MCF 10A (cell line): ENCODE results near the gene RGS11. TPM values are rescaled to one million over a fixed set of nuclear protein-coding genes. Genes with fewer than 3 reads are reported as not detected.

Experiments used
- Bru-seq: library from RNA; stranded (reverse); fragments of 400-500 nt; gene quantifications from one replicate; lab custom pipeline; 2021; lab: Mats Ljungman, UMichigan
- BruChase-seq, 2 experiments: library from RNA; stranded (reverse); fragments of 400-500 nt; gene quantifications; one replicate each; lab custom pipeline; 2021; lab: Mats Ljungman, UMichigan
- BruUV-seq: library from RNA; stranded (reverse); fragments of 400-500 nt; replicated peaks from 2 replicates; lab custom pipeline; 2021; lab: Mats Ljungman, UMichigan
- CTCF ChIA-PET: fragments of 300-600 bp; sonication (Branson Sonifier 250); formaldehyde crosslinking; extraction: SDS; loops from one replicate; lab custom pipeline; 2021; ENCODE audit warnings: antibody characterized with exemption, inconsistent platforms; lab: Yijun Ruan, JAX
- POLR2A ChIA-PET: fragments of 300-600, 350-650 bp; sonication (Branson Sonifier 250); formaldehyde crosslinking; extraction: SDS; loops from one replicate; lab custom pipeline; 2020; ENCODE audit warnings: antibody characterized with exemption, inconsistent platforms; lab: Yijun Ruan, JAX
- DNase-seq: peaks from one replicate; pipeline ENCODE4 v3.0.0-alpha.2; 2018; ENCODE audit not compliant: unreplicated experiment
- H3K27ac Mint-ChIP-seq: one replicate; pipeline ENCODE4 v1.8.0; 2022; ENCODE audit warnings: mild to moderate bottlenecking, low read depth, mixed read lengths; ENCODE audit not compliant: unreplicated experiment
- H3K27me3 Mint-ChIP-seq: one replicate; pipeline ENCODE4 v1.8.0; 2022; ENCODE audit warnings: mixed read lengths; ENCODE audit not compliant: insufficient read depth, unreplicated experiment
- H3K36me3 Mint-ChIP-seq: one replicate; pipeline ENCODE4 v1.8.0; 2022; ENCODE audit warnings: mild to moderate bottlenecking, moderate library complexity, mixed read lengths; ENCODE audit not compliant: insufficient read depth, unreplicated experiment
- H3K4me1 Mint-ChIP-seq: one replicate; pipeline ENCODE4 v1.8.0; 2022; ENCODE audit warnings: mixed read lengths; ENCODE audit not compliant: insufficient read depth, unreplicated experiment
- H3K4me3 Mint-ChIP-seq: one replicate; pipeline ENCODE4 v1.8.0; 2022; ENCODE audit warnings: mild to moderate bottlenecking, moderate library complexity, mixed read lengths; ENCODE audit not compliant: unreplicated experiment
- H3K9me3 Mint-ChIP-seq: one replicate; pipeline ENCODE4 v1.8.0; 2022; ENCODE audit warnings: mixed read lengths; ENCODE audit not compliant: unreplicated experiment
- CTCF ChIP-seq: fragments of 200-600 bp; IDR thresholded peaks from one replicate; pipeline ENCODE4 v1.8.0; 2022; ENCODE audit warnings: antibody characterized with exemption, mild to moderate bottlenecking; ENCODE audit not compliant: unreplicated experiment
- intact Hi-C: fragments of 100-400 bp; cut with micrococcal nuclease; formaldehyde crosslinking; loops from 2 replicates; pipeline ENCODE4 v1.14.1; 2022
- long read RNA-seq: library from polyadenylated mRNA; stranded (forward); transcript quantifications from one replicate; pipeline ENCODE4 v2.0.0, GENCODE V29; 2022
- total RNA-seq: library from RNA; stranded (reverse); gene quantifications from 2 replicates; pipeline ENCODE4 v1.2.3, GENCODE V29; 2022

The RGS11 gene
- total RNA-seq (1.7 and 3.6 TPM in 2 replicates), Bru-seq, nascent RNA (percentile 23 among the genes with signal in this experiment), BruChase-seq, experiment 1, labeled RNA remaining after a 6-hour chase (percentile 40 among the genes with signal in this experiment), BruChase-seq, experiment 2, labeled RNA remaining after a 2-hour chase (percentile 30 among the genes with signal in this experiment)
- long read RNA-seq, partial matches to known transcripts, result 0 of 1 reads
- long read RNA-seq, other reads (novel, unspliced or antisense), result 1 of 1 reads

- DNase-seq, result no peak
- H3K4me1 Mint-ChIP-seq, result peaks cover 4% of the 10 kb centered on the region
- BruUV-seq, result no TSS peak
- H3K9me3 Mint-ChIP-seq, result no peaks in the 10 kb centered on the region
- CTCF ChIA-PET, result no interaction called here
- no peak for TF ChIP-seq CTCF
- POLR2A ChIA-PET, result no interaction called here
- H3K36me3 Mint-ChIP-seq, result no peaks in the 10 kb centered on the region
- H3K27me3 Mint-ChIP-seq, result no peaks in the 10 kb centered on the region
- peak within 1 kb of the TSS; percentile 36 for H3K4me3 Mint-ChIP-seq
- intact Hi-C loops, result no loop called here
- H3K27ac Mint-ChIP-seq, result no peak within 1 kb of the TSS
Measured at GRCh38 chr16:275786-276232, at the start of gene RGS11. RGS11 (minus strand) TSS chr16:275944; CDS start chr16:275911, 33 bp downstream.

GRCh38 chr16:324451-325334, 48.9 kb upstream of the RGS11 start:
- DNase-seq, result no peak
- CTCF ChIA-PET, result interaction anchor here (0.6 to 0.8 kb wide), 2 partner anchors 37 to 1615 kb away, joined by 3 read pairs; no protein-coding TSS in a partner anchor
- intact Hi-C loops, result no loop called here
- no peak for TF ChIP-seq CTCF
- POLR2A ChIA-PET, result no interaction called here
- Mint-ChIP-seq H3K4me3 (no peak overlapping the region), H3K4me1 (no peaks in the 10 kb centered on the region), H3K36me3 (peaks cover 8% of the 10 kb centered on the region), H3K27me3 (no peaks in the 10 kb centered on the region), H3K27ac (no peak overlapping the region), H3K9me3 (no peaks in the 10 kb centered on the region)
- no TSS peak for BruUV-seq

- Mint-ChIP-seq H3K27me3 (no peaks in the 10 kb centered on the region), H3K4me3 (no peak overlapping the region), H3K27ac (no peak overlapping the region), H3K36me3 (peaks cover 8% of the 10 kb centered on the region), H3K9me3 (no peaks in the 10 kb centered on the region), H3K4me1 (no peaks in the 10 kb centered on the region)
- ChIA-PET CTCF (interaction anchor here (0.8 kb wide), 1 partner anchor 38 kb away, joined by 3 read pairs; no protein-coding TSS in a partner anchor), POLR2A (no interaction called here)
- TF ChIP-seq CTCF, result no peak
- DNase-seq, result no peak
- BruUV-seq, result no TSS peak
- intact Hi-C loops, result no loop called here
Measured at GRCh38 chr16:324201-324450, 48.4 kb upstream of the RGS11 start.

GRCh38 chr16:322476-323143, 46.9 kb upstream of the RGS11 start:
- intact Hi-C loops, result no loop called here
- Mint-ChIP-seq H3K27me3 (no peaks in the 10 kb centered on the region), H3K27ac (peak overlapping the region; percentile 35), H3K4me3 (no peak overlapping the region), H3K36me3 (peaks cover 14% of the 10 kb centered on the region), H3K4me1 (no peaks in the 10 kb centered on the region), H3K9me3 (no peaks in the 10 kb centered on the region)
- no peak for DNase-seq
- no peak for TF ChIP-seq CTCF
- CTCF ChIA-PET, result interaction anchor here (0.6 kb wide), 1 partner anchor 203 kb away, joined by 3 read pairs; no protein-coding TSS in a partner anchor
- POLR2A ChIA-PET, result no interaction called here
- no TSS peak for BruUV-seq
